Right cardiac atrium (tissue), 5 donors: ENCODE results near the gene TMCC3. TPM values are rescaled to one million over a fixed set of nuclear protein-coding genes. Genes with fewer than 3 reads are reported as not detected.
"Not testable (repeated sequence)": the region's sequence is repeated elsewhere in the genome, so short reads cannot be mapped to it uniquely, and the experiment has no call there.

Experiments used
- ATAC-seq, 2 donors: fragments of 200-7000 bp; cut with Tn5 transposase; one replicate each; pipeline versions ENCODE4 v1.8.0 to v1.9.1; 2020; ENCODE audit warnings: moderate library complexity in 2 of 2, mild to moderate bottlenecking in 1 of 2
- DNase-seq, 3 donors: peaks; one replicate each; pipeline ENCODE4 v3.0.0-alpha.2; 2020
- H3K27ac ChIP-seq: one replicate; pipeline ENCODE4 v1.5.1; 2013; ENCODE audit warnings: mild to moderate bottlenecking, low read length, control low read depth, moderate library complexity
- H3K27me3 ChIP-seq: one replicate; pipeline ENCODE4 v1.6.1; 2013; ENCODE audit not compliant: control insufficient read depth, insufficient read depth
- H3K4me1 ChIP-seq: one replicate; pipeline ENCODE4 v1.6.1; 2013; ENCODE audit warnings: low read length; ENCODE audit not compliant: control insufficient read depth, insufficient read depth
- H3K4me3 ChIP-seq: one replicate; pipeline ENCODE4 v1.5.1; 2013; ENCODE audit warnings: low read length, control low read depth
- H3K9me3 ChIP-seq: one replicate; pipeline ENCODE4 v1.6.1; 2013; ENCODE audit warnings: low read length; ENCODE audit not compliant: control insufficient read depth
- WGBS: extraction: QIAGEN DNeasy Blood & Tissue Kit; methylation state at CpG from one replicate; pipeline ENCODE4 v1.1.7; 2013; 5-methylcytosine and 5-hydroxymethylcytosine counted together
- intact Hi-C, 4 donors: fragments of 100-400 bp; cut with DNase I; formaldehyde crosslinking; loops; one replicate each; pipeline versions ENCODE4 v1.11.0 to v1.14.0; 2022 to 2023
- long read RNA-seq, 4 donors: library from polyadenylated mRNA; unstranded; transcript quantifications; one replicate each; pipeline ENCODE4 v2.0.0, GENCODE V29; 2020 to 2021
- polyA plus RNA-seq: library from polyadenylated mRNA; stranded (reverse); fragments of 200-250 nt; gene quantifications from one replicate; pipeline ENCODE4 v1.2.3, GENCODE V29; 2013
- total RNA-seq, 4 donors: library from RNA; stranded (reverse); fragmentation: NEBNext Ultra II Directional; extraction: Animal tissue kit (Norgen Biotek cat#: 25700); gene quantifications; one replicate each; pipeline ENCODE4 v1.2.1, GENCODE V29; 2021
- donor health status: healthy with polysubstance abuse.
- donor health status: DM: no; HTN: yes; CAD: no.
- donor health status: DM: no; HTN: no; CAD: no.
- donor health status: DM: no; HTN: yes; CAD: no; lungs with severe emphysema.
- donor health status: DM: yes; HTN: yes; CAD: no.

Gene TMCC3
- total RNA-seq (1 to 10 TPM; 2.8 to 6.7 (median 4.2) TPM), polyA plus RNA-seq (1.7 TPM)
- long read RNA-seq, donor 1, full-length matches to known transcripts, result 3 of 4 reads
- long read RNA-seq, donor 1, partial matches to known transcripts, result 0 of 4 reads
- long read RNA-seq, donor 1, other reads (novel, unspliced or antisense), result 1 of 4 reads
- long read RNA-seq, donor 2, partial matches to known transcripts, result 1 of 1 reads
- long read RNA-seq, donor 2, other reads (novel, unspliced or antisense), result 0 of 1 reads
- long read RNA-seq, donor 3, full-length matches to known transcripts, result 7 of 11 reads
- long read RNA-seq, donor 3, partial matches to known transcripts, result 2 of 11 reads
- long read RNA-seq, donor 3, other reads (novel, unspliced or antisense), result 2 of 11 reads
- long read RNA-seq, donor 4, result 0 reads

- Histone ChIP-seq H3K4me3 (peak within 1 kb of the TSS; percentile 76), H3K4me1 (no peaks in the 10 kb centered on the region), H3K9me3 (no peaks in the 10 kb centered on the region), H3K27me3 (no peaks in the 10 kb centered on the region), H3K27ac (peak within 1 kb of the TSS; percentile 21)
- ATAC-seq, result peak; percentile 92
- WGBS, result 2% methylated on average over 79 of the region's 82 CpGs
- peak; percentile 64 to 88 (median 83) for DNase-seq
- intact Hi-C loops, result loop anchor here in 1 of 4 donors (5.0 kb wide), 1 partner anchor 77 kb away; no protein-coding TSS in a partner anchor
These were observed at the start of gene TMCC3 for GRCh38 chr12:94650143-94651056. TMCC3 (minus strand) TSS chr12:94650557; CDS start chr12:94650430, 127 bp downstream.

GRCh38 chr12:94699801-94700200 is 49.4 kb upstream of the TMCC3 start:
- WGBS, result 51% methylated on average over 1 of the region's 1 CpG
- H3K9me3 ChIP-seq, result no peaks in the 10 kb centered on the region
- H3K27ac ChIP-seq, result no peak overlapping the region
- DNase-seq, result no peak
- H3K4me1 ChIP-seq, result no peaks in the 10 kb centered on the region
- intact Hi-C loops, result no loop called here
- H3K27me3 ChIP-seq, result no peaks in the 10 kb centered on the region
- ATAC-seq, result peak in 1 of 2 donors; percentile 45
- H3K4me3 ChIP-seq, result no peak overlapping the region

GRCh38 chr12:94698578-94698977 is 48.2 kb upstream of the TMCC3 start:
- H3K4me1 ChIP-seq, result no peaks in the 10 kb centered on the region
- no peak overlapping the region for H3K4me3 ChIP-seq
- H3K9me3 ChIP-seq, result no peaks in the 10 kb centered on the region
- DNase-seq (no peak), ATAC-seq (no peak)
- no peak overlapping the region for H3K27ac ChIP-seq
- no peaks in the 10 kb centered on the region for H3K27me3 ChIP-seq
- intact Hi-C loops, result no loop called here
- WGBS, result 55% methylated on average over 3 of the region's 3 CpGs

GRCh38 chr12:94697631-94698030 is 47.3 kb upstream of the TMCC3 start:
- Histone ChIP-seq H3K4me1 (no peaks in the 10 kb centered on the region), H3K27me3 (no peaks in the 10 kb centered on the region), H3K9me3 (no peaks in the 10 kb centered on the region), H3K4me3 (no peak overlapping the region), H3K27ac (no peak overlapping the region)
- DNase-seq (no peak), ATAC-seq (no peak)
- intact Hi-C loops, result no loop called here

- no peak for ATAC-seq
- Histone ChIP-seq H3K9me3 (no peaks in the 10 kb centered on the region), H3K27ac (no peak overlapping the region), H3K27me3 (no peaks in the 10 kb centered on the region), H3K4me1 (peaks cover 2% of the 10 kb centered on the region), H3K4me3 (no peak overlapping the region)
- no peak for DNase-seq
- WGBS, result 98% methylated on average over 11 of the region's 11 CpGs
- intact Hi-C loops, result no loop called here
These were observed 44.4 kb upstream of the TMCC3 start for GRCh38 chr12:94694732-94695131.

GRCh38 chr12:94692826-94693225 is 42.5 kb upstream of the TMCC3 start:
- WGBS, result 90% methylated on average over 7 of the region's 7 CpGs
- H3K27me3 ChIP-seq, H3K4me1 ChIP-seq, intact Hi-C loops, DNase-seq, H3K9me3 ChIP-seq, ATAC-seq, H3K4me3 ChIP-seq, H3K27ac ChIP-seq: not testable (repeated sequence)

GRCh38 chr12:94690198-94690771 is 39.9 kb upstream of the TMCC3 start:
- peak in 2 of 3 donors; percentile 11 to 60 for DNase-seq
- H3K9me3 ChIP-seq, result no peaks in the 10 kb centered on the region
- intact Hi-C loops, result no loop called here
- no peaks in the 10 kb centered on the region for H3K27me3 ChIP-seq
- H3K27ac ChIP-seq, result peak overlapping the region; percentile 15
- peak; percentile 79 to 90 for ATAC-seq
- H3K4me1 ChIP-seq, result peaks cover 2% of the 10 kb centered on the region
- 38% methylated on average over 5 of the region's 5 CpGs for WGBS
- no peak overlapping the region for H3K4me3 ChIP-seq

- peak overlapping the region; percentile 77 for H3K27ac ChIP-seq
- ATAC-seq, result peak; percentile 59 to 61
- intact Hi-C loops, result no loop called here
These were observed 39.3 kb upstream of the TMCC3 start for GRCh38 chr12:94689646-94690036.

GRCh38 chr12:94689002-94689645 is 38.8 kb upstream of the TMCC3 start:
- Histone ChIP-seq H3K9me3 (no peaks in the 10 kb centered on the region), H3K27ac (no peak overlapping the region), H3K27me3 (no peaks in the 10 kb centered on the region), H3K4me3 (no peak overlapping the region), H3K4me1 (peaks cover 2% of the 10 kb centered on the region)
- intact Hi-C loops, result no loop called here
- WGBS, result 52% methylated on average over 7 of the region's 7 CpGs
- peak in 1 of 2 donors; percentile 65 for ATAC-seq
- no peak for DNase-seq

More at GRCh38 chr12:94689646-94690036, 39.3 kb upstream of the TMCC3 start:
- Histone ChIP-seq H3K27me3 (no peaks in the 10 kb centered on the region), H3K4me3 (no peak overlapping the region), H3K4me1 (peaks cover 2% of the 10 kb centered on the region), H3K9me3 (no peaks in the 10 kb centered on the region)
- 42% methylated on average over 9 of the region's 9 CpGs for WGBS
- peak in 2 of 3 donors; percentile 16 to 64 for DNase-seq

- Histone ChIP-seq H3K9me3 (no peaks in the 10 kb centered on the region), H3K27ac (no peak overlapping the region), H3K27me3 (no peaks in the 10 kb centered on the region), H3K4me3 (no peak overlapping the region), H3K4me1 (peaks cover 2% of the 10 kb centered on the region)
- ATAC-seq, result no peak
- intact Hi-C loops, result no loop called here
- DNase-seq, result no peak
- WGBS, result 60% methylated on average over 6 of the region's 6 CpGs
These were observed 37.5 kb upstream of the TMCC3 start for GRCh38 chr12:94687891-94688290.
